SK-N-SH (cell line): ENCODE data around the gene C1orf159. TPM values are rescaled to one million over a fixed set of nuclear protein-coding genes. Genes with fewer than 3 reads are reported as not detected.
"Not testable (repeated sequence)": the region's sequence is repeated elsewhere in the genome, so short reads cannot be mapped to it uniquely, and the experiment has no call there.

Source experiments
- CTCF ChIA-PET: fragments of 300-600, 350-600 bp; formaldehyde crosslinking; extraction: SDS; loops from one replicate; lab custom pipeline; 2021; lab: Yijun Ruan, JAX
- POLR2A ChIA-PET: fragments of 350-600 bp; sonication (Branson Sonifier 250); formaldehyde crosslinking; extraction: SDS; loops from one replicate; lab custom pipeline; 2020; ENCODE audit warnings: antibody characterized with exemption, inconsistent platforms; lab: Yijun Ruan, JAX
- DNase-seq: peaks from one replicate; pipeline ENCODE4 v3.0.0; 2012
- H2AFZ ChIP-seq: fragments of 200-600 bp; sonication (generic); 2 replicates; pipeline ENCODE4 v1.8.1; 2016; ENCODE audit warnings: antibody characterized with exemption, mild to moderate bottlenecking, low read depth
- H3F3A ChIP-seq: fragments of 200-600 bp; sonication (generic); replicated peaks from 2 replicates; pipeline ENCODE3; 2016; ENCODE audit warnings: antibody characterized with exemption, mild to moderate bottlenecking; ENCODE audit not compliant: insufficient read depth
- H3K27ac ChIP-seq, 2 experiments: fragments of 200-500 bp in 1 of 2; fragments of 200-600 bp in 1 of 2; sonication (Bioruptor generic) in 1 of 2; sonication (generic), shearing (Covaris generic) in 1 of 2; 2 replicates each; pipeline versions ENCODE4 v1.5.1 to v1.6.1; 2014 to 2016; ENCODE audit warnings: low read depth in 2 of 2, inconsistent platforms in 1 of 2, low read length in 1 of 2, mild to moderate bottlenecking in 1 of 2, mixed read lengths in 1 of 2
- H3K27me3 ChIP-seq: fragments of 200-600 bp; sonication (generic), shearing (Covaris generic); 2 replicates; pipeline ENCODE4 v1.6.1; 2016; ENCODE audit warnings: mixed run types; ENCODE audit not compliant: insufficient read depth
- H3K36me3 ChIP-seq, 2 experiments: fragments of 200-500 bp in 1 of 2; fragments of 200-600 bp in 1 of 2; sonication (Bioruptor generic) in 1 of 2; sonication (generic) in 1 of 2; replicated peaks in 1 of 2; 2 replicates each; pipeline versions ENCODE3 to v1.5.1; 2014 to 2016; ENCODE audit warnings: low read length in 1 of 2, mild to moderate bottlenecking in 1 of 2; ENCODE audit not compliant: insufficient read depth in 2 of 2, control insufficient read depth in 1 of 2
- H3K4me1 ChIP-seq, 2 experiments: fragments of 200-500 bp in 1 of 2; fragments of 200-600 bp in 1 of 2; sonication (Bioruptor generic) in 1 of 2; sonication (generic), shearing (Covaris generic) in 1 of 2; 2 replicates each; pipeline versions ENCODE4 v1.5.1 to v1.6.1; 2014 to 2016; ENCODE audit warnings: low read depth in 1 of 2, low read length in 1 of 2, mixed run types in 1 of 2; ENCODE audit not compliant: insufficient read depth in 2 of 2, control insufficient read depth in 1 of 2
- H3K4me2 ChIP-seq: fragments of 200-600 bp; sonication (generic), shearing (Covaris generic); 2 replicates; pipeline ENCODE4 v1.6.1; 2017; ENCODE audit warnings: mixed run types
- H3K4me3 ChIP-seq, 2 experiments: fragments of 200-500 bp in 1 of 2; fragments of 200-600 bp in 1 of 2; sonication (Bioruptor generic) in 1 of 2; sonication (generic), shearing (Covaris generic) in 1 of 2; 2 replicates each; pipeline versions ENCODE4 v1.5.1 to v1.8.1; 2014 to 2016; ENCODE audit warnings: low read depth in 2 of 2, inconsistent platforms in 1 of 2, low read length in 1 of 2, mild to moderate bottlenecking in 1 of 2, mixed read lengths in 1 of 2, moderate library complexity in 1 of 2
- H3K79me2 ChIP-seq: fragments of 200-600 bp; sonication (generic); 2 replicates; pipeline ENCODE4 v1.8.1; 2017; ENCODE audit warnings: mild to moderate bottlenecking; ENCODE audit not compliant: insufficient read depth
- H3K9ac ChIP-seq: fragments of 200-600 bp; sonication (generic); 2 replicates; pipeline ENCODE4 v1.6.1; 2017; ENCODE audit warnings: mixed run types
- H3K9me2 ChIP-seq: fragments of 200-600 bp; sonication (generic); 2 replicates; pipeline ENCODE4 v1.6.1; 2017; ENCODE audit warnings: mixed run types
- H3K9me3 ChIP-seq: fragments of 200-600 bp; sonication (generic); 2 replicates; pipeline ENCODE4 v1.6.1; 2017; ENCODE audit warnings: mixed run types, mild to moderate bottlenecking, moderate library complexity
- H4K20me1 ChIP-seq: fragments of 200-600 bp; sonication (generic); 2 replicates; pipeline ENCODE4 v1.6.1; 2017; ENCODE audit warnings: mild to moderate bottlenecking, mixed run types; ENCODE audit not compliant: insufficient read depth
- CHD2 ChIP-seq: fragments of 150-350 bp; IDR thresholded peaks from 2 replicates; pipeline ENCODE4 v1.6.1; 2018; ENCODE audit warnings: low read length; ENCODE audit not compliant: partially characterized antibody
- EZH2phosphoT487 ChIP-seq: fragments of 200-600 bp; sonication (generic); IDR thresholded peaks from 2 replicates; pipeline ENCODE4 v1.6.1; 2017; ENCODE audit warnings: low read depth, mixed run types, mild to moderate bottlenecking, antibody characterized with exemption, moderate library complexity, borderline replicate concordance
- FOSL2 ChIP-seq: IDR thresholded peaks from 2 replicates; pipeline ENCODE4 v1.4.0; 2012; ENCODE audit warnings: low read depth, mild to moderate bottlenecking, moderate library complexity, borderline replicate concordance
- FOXJ3 ChIP-seq: sonication (generic); formaldehyde crosslinking; IDR thresholded peaks from 2 replicates; pipeline ENCODE4 v1.5.1; 2020; ENCODE audit warnings: mild to moderate bottlenecking, missing genetic modification reagents
- GABPA ChIP-seq: IDR thresholded peaks from 2 replicates; pipeline ENCODE4 v1.4.0; 2012; ENCODE audit warnings: low read depth, mild to moderate bottlenecking
- JUND ChIP-seq: IDR thresholded peaks from 2 replicates; pipeline ENCODE4 v1.4.0; 2012
- NFIC ChIP-seq: IDR thresholded peaks from 2 replicates; pipeline ENCODE4 v1.4.0; 2012; ENCODE audit warnings: borderline replicate concordance
- NRF1 ChIP-seq: IDR thresholded peaks from 2 replicates; pipeline ENCODE4 v1.6.1; 2012; ENCODE audit warnings: low read depth, mild to moderate bottlenecking, low read length
- SIN3A ChIP-seq: IDR thresholded peaks from 2 replicates; pipeline ENCODE4 v1.6.1; 2012; ENCODE audit warnings: low read depth, mild to moderate bottlenecking, low read length, moderate library complexity, borderline replicate concordance
- YY1 ChIP-seq: IDR thresholded peaks from 2 replicates; pipeline ENCODE4 v1.4.0; 2012; ENCODE audit warnings: low read depth, mild to moderate bottlenecking
- WGBS: methylation state at CpG from one replicate; pipeline ENCODE4 v1.1.6; 2017; ENCODE audit warnings: low lambda C conversion rate; 5-methylcytosine and 5-hydroxymethylcytosine counted together
- polyA plus RNA-seq, 3 experiments: library from polyadenylated mRNA; depleted of rRNA; stranded (reverse); fragments of >200 nt; gene quantifications; 2 replicates each; pipeline ENCODE4 v1.2.3, GENCODE V29; 2012
- TF ChIP-seq, protein P1 (sequence below): fragments of 150-350 bp; IDR thresholded peaks from 2 replicates; pipeline ENCODE4 v1.6.1; 2017; ENCODE audit warnings: antibody characterized with exemption, low read length, low read depth, borderline replicate concordance
- TF ChIP-seq, protein P2 (sequence below): IDR thresholded peaks from 2 replicates; pipeline ENCODE4 v1.4.0; 2012; ENCODE audit warnings: low read depth, borderline replicate concordance
- TF ChIP-seq, protein P3 (sequence below): IDR thresholded peaks from 2 replicates; pipeline ENCODE4 v1.4.0; 2012; ENCODE audit warnings: low read depth, borderline replicate concordance
- TF ChIP-seq, protein P4 (sequence below): IDR thresholded peaks from 2 replicates; pipeline ENCODE4 v1.4.0; 2012; ENCODE audit warnings: low read depth

Gene C1orf159
- polyA plus RNA-seq, 1 of the 3 experiments (the other 2 are of a cell fraction): 10.2 TPM

DNA sequence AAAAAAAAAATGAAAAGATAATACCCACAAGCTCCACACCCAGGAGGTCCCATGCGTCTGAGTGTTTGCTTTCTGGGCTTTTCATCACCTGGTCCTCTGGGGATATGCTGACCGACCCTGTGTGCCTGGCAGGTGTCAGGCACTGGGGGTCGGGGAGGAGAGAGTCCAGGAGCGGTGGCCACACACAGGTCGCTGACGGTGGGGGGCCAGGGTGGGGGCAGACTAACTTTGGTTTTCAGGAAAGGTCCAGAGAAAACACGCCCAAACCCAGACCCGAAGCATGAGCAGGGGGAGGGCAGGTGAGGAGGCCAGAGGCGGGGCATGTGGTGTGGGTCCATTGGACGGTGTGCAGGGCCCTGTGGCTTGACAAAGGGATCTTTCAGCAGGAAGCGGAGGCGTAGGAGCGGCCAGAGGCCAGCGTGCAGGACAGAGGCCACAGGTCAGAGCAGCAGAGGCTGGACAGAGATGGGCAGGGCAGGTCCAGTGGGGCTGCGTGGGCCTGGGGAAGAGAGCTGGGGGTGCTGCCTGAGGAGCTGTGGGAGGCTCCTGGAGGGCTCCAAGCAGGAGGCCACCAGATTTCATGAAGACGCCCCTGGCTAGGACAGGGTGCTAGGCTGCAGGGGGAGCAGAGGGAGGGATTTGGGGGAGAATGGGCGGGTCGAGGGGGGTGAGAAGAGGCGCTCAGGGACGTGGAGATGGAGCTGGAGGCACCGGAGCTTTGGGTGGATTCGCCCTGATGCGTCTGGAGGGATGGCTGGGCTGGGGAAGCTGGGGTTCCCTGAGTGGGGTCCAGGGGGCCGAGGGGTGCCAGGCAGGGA, 57.6 kb downstream of the C1orf159 start (continued):
- TF ChIP-seq, protein P1, sequence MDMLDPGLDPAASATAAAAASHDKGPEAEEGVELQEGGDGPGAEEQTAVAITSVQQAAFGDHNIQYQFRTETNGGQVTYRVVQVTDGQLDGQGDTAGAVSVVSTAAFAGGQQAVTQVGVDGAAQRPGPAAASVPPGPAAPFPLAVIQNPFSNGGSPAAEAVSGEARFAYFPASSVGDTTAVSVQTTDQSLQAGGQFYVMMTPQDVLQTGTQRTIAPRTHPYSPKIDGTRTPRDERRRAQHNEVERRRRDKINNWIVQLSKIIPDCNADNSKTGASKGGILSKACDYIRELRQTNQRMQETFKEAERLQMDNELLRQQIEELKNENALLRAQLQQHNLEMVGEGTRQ: no peak
- no peak for TF ChIP-seq CHD2
- TF ChIP-seq EZH2phosphoT487: no peak

DNA sequence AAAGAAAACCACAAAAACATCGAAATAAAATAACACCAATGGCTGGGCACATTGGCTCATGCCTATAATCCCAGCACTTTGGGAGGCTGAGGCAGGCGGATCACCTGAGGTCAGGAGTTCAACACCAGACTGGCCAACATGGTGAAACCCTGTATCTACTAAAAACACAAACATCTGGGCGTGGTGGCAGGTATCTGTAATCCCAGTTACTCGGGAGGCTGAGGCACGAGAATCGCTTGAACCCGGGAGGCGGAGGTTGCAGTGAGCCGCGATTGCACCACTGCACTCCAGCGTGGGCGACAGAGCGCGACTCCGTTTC, 58.2 kb downstream of the C1orf159 start:
- H3K79me2 ChIP-seq, POLR2A ChIA-PET, H4K20me1 ChIP-seq, H3K4me2 ChIP-seq, H3K9me2 ChIP-seq, H3K27ac ChIP-seq, H3K36me3 ChIP-seq, H2AFZ ChIP-seq, H3K4me3 ChIP-seq, H3K9me3 ChIP-seq, H3K9ac ChIP-seq, DNase-seq, H3K4me1 ChIP-seq, H3F3A ChIP-seq: not testable (repeated sequence)
- CTCF ChIA-PET: interaction anchor here (1.0 to 1.6 kb wide), 3 partner anchors 8 to 65 kb away, joined by 3 to 4 read pairs (median 3); no protein-coding TSS in a partner anchor
- WGBS: 29% methylated on average over 15 of the region's 15 CpGs
- H3K27me3 ChIP-seq: peaks cover 20% of the 10 kb centered on the region; the same call in 1 of the 2 replicates

DNA sequence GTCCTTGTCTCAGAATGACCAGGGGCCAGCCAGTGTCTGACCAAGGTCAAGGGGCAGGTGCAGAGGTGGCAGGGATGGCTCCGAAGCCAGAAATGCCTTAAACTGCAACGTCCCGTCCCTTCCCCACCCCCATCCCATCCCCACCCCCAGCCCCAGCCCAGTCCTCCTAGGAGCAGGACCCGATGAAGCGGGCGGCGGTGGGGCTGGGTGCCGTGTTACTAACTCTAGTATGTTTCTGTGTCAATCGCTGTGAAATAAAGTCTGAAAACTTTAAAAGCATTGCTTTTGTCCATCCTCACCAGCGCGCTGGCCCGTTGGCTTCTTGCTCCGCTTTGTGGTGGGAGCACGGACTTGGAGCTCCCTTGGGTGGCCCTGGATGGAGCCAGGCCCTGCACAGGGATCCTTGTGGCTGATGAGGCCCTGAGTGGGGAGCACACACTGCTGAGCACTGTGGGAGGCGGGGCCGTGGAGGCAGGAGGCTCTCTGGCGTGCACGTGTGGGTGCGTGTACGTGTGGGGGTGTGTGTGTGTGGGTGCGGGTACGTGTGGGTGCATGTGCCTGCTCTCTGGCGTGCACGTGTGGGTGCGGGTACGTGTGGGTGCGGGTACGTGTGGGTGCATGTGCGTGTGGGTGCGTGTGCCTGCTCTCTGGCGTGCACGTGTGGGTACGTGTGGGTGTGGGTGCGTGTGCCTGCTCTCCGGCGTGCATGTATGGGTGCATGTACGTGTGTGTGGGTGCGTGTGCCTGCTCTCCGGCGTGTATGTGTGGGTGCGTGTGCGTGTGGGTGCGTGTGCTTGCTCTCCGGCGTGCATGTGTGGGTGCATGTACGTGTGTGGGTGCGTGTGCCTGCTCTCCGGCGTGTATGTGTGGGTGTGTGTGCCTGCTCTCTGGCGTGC, 59.8 kb downstream of the C1orf159 start:
- no peak overlapping the region for H3K4me2 ChIP-seq
- ChIA-PET CTCF (interaction anchor here (0.9 to 2.2 kb wide), 6 partner anchors 8 to 74 kb away, joined by 3 to 8 read pairs (median 4); partner anchors contain the start of gene PERM1), POLR2A (no interaction called here)
- no peaks in the 10 kb centered on the region for H4K20me1 ChIP-seq
- WGBS: 90% methylated on average over 44 of the region's 50 CpGs
- peaks cover 20% of the 10 kb centered on the region; the same call in 1 of the 2 replicates for H3K27me3 ChIP-seq
- H3K27ac ChIP-seq: no peak overlapping the region
- H3K9me2 ChIP-seq: no peaks in the 10 kb centered on the region
- no peaks in the 10 kb centered on the region for H3K79me2 ChIP-seq
- no peak overlapping the region for H3K4me3 ChIP-seq
- peaks cover 0 to 3% of the 10 kb centered on the region in 2 experiments; a peak in 1 of 4 replicates for H3K4me1 ChIP-seq
- peaks cover 3% of the 10 kb centered on the region for H3F3A ChIP-seq
- H3K9me3 ChIP-seq: no peaks in the 10 kb centered on the region
- H3K36me3 ChIP-seq: peaks cover 0 to 5% of the 10 kb centered on the region in 2 experiments
- no peak overlapping the region for H3K9ac ChIP-seq
- DNase-seq: no peak
- H2AFZ ChIP-seq: no peak overlapping the region
- no peak for TF ChIP-seq CHD2
- TF ChIP-seq NFIC: no peak
- no peak for TF ChIP-seq NRF1
- TF ChIP-seq, protein P2, sequence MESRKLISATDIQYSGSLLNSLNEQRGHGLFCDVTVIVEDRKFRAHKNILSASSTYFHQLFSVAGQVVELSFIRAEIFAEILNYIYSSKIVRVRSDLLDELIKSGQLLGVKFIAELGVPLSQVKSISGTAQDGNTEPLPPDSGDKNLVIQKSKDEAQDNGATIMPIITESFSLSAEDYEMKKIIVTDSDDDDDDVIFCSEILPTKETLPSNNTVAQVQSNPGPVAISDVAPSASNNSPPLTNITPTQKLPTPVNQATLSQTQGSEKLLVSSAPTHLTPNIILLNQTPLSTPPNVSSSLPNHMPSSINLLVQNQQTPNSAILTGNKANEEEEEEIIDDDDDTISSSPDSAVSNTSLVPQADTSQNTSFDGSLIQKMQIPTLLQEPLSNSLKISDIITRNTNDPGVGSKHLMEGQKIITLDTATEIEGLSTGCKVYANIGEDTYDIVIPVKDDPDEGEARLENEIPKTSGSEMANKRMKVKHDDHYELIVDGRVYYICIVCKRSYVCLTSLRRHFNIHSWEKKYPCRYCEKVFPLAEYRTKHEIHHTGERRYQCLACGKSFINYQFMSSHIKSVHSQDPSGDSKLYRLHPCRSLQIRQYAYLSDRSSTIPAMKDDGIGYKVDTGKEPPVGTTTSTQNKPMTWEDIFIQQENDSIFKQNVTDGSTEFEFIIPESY: no peak
- TF ChIP-seq, protein P3, sequence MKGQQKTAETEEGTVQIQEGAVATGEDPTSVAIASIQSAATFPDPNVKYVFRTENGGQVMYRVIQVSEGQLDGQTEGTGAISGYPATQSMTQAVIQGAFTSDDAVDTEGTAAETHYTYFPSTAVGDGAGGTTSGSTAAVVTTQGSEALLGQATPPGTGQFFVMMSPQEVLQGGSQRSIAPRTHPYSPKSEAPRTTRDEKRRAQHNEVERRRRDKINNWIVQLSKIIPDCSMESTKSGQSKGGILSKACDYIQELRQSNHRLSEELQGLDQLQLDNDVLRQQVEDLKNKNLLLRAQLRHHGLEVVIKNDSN: no peak
- no peak for TF ChIP-seq JUND
- no peak for TF ChIP-seq FOSL2
- TF ChIP-seq YY1: no peak
- TF ChIP-seq SIN3A: no peak
- TF ChIP-seq, protein P4, sequence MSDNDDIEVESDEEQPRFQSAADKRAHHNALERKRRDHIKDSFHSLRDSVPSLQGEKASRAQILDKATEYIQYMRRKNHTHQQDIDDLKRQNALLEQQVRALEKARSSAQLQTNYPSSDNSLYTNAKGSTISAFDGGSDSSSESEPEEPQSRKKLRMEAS: no peak
- TF ChIP-seq FOXJ3 (CRISPR knock-in tag): no peak
- TF ChIP-seq GABPA: no peak
